HG03460 (cell line): ENCODE data around the gene DTHD1.

Experiments used
- ATAC-seq: cut with Tn5 transposase; IDR thresholded peaks from one replicate; pipeline ENCODE4 v1.9.1; 2021; ENCODE audit not compliant: unreplicated experiment

The DTHD1 gene

DNA sequence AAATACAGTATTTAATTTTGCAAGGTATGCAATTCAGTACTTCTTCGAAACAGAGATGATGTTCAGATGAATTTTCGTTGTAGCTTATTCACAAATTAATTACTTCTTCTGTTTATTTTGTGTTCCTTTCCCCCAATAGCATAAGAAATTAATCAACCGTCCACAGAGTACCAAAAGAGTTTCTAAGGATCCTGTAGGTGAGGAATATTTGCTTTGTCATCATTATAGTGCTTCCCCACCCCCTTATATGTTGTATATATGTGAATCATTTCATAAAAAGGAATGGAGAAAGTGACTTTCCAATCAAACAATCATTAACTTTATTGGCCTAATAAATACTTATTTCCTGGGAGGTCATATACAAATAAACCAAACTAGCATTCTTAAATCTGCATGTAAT, 57.6 kb downstream of the DTHD1 start:
- ATAC-seq, result no peak

DNA sequence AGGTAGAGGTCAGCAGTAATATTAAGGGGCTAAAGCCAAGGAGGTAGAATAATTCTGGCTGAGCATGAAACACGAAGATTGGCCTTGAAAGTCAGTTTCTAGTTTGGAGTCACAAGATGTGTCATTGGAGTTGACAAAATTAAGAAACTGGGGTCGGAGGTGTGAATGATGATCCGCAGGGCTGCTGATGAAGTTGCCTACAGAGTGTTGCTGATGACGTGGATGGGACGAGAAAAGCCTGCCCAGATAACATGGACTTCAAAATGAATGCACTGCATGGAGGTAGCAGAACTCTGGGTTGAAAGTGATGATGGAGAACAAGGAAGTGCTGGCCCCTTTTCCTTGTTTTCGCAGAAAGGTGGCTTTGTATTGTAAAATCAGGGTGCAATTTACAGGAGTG, 60.5 kb downstream of the DTHD1 start:
- no peak for ATAC-seq

DNA sequence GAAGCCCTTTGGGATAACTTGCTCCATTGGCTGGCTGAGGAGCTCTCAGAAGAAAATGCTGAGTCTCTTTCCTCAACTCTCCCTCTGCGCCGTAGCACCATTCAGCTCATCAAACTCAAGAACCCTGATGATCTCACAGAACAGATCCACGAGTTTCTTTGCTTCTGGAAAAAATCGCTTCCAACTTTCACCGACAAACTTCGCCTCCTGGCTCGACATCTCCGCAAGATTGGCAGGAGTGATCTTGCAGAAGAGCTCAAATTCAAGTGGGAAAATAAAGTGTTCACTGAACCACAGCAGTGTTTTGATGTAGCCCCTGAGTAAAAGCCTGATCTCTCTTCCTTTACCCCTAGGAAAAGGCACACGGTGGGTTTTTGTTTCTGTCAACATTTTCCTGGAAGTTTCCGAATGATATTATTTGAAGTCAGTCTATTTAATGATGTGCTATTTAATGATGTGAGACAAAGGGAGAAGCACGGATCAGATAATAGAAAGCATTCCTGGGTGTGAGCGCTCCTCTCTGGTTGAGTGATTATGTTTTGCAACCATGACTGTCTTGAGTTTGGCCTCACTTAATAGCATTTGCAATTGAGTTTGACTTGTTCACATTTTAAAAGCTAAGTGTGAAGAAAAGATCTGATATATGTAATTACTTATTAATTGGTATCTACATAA, 62.2 kb downstream of the DTHD1 start:
- no peak for ATAC-seq

DNA sequence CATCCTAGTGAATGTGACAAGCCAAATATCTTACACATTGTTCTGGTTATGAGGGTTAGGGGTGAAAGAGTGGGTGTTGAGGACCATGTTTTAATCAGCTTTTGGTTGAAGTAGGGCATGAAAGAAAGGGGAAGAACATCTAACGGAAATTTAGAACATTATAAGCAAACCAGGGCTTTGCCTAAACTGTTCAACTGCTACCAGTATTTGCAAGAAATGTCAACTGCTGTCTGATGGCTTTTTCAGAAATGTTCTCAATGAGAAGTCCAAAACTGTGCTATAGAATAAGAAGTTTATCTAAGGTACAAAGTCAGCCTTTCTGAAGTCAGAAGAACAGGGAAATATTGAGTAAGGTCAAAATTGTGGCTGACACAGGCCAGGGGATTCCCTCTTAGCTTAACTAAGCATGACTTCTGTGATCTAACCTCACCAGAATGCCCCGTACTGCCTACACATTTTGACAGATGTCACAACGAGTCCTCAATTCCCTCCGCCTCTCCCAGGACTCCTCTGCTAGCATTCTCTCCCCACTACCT, 67.1 kb downstream of the DTHD1 start:
- peak; percentile 96 for ATAC-seq

DNA sequence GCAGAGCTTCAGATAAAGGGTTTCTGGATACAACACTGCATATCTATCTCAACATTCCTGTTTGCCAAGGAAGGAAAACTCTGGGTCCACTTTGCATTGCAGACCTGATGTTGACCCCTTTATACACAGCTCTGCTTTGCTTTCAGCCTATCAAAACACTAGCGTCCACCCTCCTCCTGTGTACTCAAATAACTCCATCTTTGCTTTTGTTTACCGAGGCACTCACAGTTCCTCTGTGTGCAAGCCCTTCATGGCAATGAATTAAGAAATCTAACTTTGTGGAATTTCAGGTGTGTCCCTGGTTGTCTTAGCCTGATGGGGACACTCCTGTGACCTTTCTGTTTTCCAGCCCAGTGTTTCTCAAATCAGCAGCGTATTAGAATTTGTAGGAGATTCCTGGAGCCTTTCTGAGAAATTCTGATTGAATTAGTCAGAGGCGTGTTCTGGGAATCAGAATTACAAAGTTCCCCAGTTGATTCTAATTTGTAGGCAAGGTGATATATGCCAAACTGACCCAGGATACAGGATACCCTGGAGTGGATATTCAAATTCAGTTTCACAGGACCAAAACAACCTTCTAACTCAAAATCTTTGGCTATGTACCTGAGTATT, 68.6 kb downstream of the DTHD1 start:
- ATAC-seq, result no peak

DNA sequence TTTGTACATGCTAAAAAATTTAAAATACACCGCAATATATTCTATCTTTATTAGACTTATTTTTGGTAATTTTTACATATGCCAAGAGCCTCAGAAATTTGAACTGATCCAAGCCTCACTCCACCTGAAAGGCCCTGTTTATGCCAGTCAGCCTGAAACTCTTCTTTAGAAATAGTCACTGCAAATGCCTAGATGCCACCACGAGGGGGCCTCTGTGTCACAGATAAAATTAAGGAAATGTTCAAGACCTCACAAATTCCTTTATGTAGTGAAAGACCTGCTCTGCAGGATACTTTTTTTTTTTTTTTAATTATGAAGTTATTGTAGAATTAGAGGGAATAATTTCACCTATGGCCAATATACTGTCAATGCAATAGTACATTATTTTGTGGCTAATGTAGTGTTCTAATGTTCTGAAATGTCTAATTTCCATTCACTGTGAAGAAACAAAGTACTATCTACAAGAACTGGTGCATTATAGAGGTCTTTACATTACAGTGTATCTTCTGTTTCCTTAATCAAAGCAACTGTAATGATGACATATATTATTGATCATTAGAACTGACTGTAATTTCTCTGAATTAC, 69.8 kb downstream of the DTHD1 start:
- peak; percentile 47 for ATAC-seq

DNA sequence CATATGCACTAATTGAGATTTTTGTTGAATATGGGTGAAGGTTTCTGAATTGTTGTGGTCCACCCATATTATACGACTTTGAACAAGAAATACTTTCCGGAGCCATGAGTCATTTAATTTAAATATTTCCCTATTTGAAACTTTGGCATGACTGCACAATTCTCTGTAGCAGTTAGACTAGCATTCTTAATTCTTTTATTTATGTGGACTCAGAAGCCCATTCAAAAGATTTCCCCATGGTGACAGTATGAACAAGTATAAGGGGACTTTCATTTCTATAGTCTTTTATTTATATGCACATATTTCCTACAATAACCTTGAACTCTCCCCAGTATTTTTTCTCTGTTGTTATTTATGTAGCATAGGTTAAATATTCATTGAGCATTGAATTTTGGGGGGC, 72.6 kb downstream of the DTHD1 start:
- ATAC-seq, result no peak

GRCh38 chr4:36358173-36358572, 76.8 kb downstream of the DTHD1 start:
- ATAC-seq, result no peak

DNA sequence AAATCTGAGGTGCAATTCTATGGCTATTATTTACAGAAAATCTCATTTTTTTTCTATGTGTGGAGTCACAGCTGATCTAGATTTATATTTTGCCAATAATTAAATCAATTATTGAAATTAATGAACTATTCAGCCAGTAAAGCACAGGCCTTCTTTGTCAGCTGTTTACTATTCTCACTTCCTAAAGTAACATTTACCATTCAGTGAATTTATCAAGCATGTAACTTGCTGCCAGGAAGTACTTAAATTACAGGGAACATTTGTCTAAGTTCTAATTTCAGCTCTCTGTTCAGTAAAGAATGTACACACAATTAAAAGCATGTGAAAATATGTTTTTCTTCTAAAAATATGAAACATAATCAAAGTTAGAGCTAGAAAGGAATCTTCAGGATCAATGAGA, 79.3 kb downstream of the DTHD1 start:
- no peak for ATAC-seq

GRCh38 chr4:36363024-36363423, 81.6 kb downstream of the DTHD1 start:
- no peak for ATAC-seq

DNA sequence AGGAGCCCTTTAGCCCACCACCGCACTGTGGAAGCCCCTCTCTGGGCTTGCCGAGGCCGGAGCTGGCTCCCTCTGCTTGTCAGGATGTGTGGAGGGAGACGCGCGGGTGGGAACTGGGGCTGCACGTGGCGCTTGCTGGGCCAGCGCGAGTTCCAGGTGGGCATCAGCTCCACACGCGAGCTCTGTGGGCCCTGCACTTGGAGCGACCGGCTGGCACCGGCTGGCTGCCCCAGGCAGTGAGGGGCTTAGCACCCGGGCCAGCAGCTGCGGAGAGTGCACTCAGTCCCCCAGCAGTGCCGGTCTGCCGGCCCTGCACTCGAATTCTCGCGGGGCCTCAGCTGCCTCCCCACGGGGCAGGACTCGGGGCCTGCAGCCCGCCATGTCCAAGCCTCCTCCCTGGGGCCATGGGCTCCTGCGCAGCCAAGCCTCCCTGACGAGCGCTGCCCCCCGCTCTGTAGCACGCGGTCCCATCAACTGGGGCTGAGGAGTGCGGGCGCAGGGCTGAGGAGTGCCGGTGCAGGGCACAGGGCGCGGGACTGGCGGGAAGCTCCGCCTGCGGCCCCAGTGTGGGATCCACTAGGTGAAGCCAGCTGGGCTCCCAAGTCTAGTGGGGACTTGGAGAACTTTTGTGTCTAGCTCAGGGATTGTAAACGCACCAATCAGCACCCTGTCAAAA, 93.6 kb downstream of the DTHD1 start:
- ATAC-seq, result no peak

GRCh38 chr4:36385951-36386571, 104.6 kb downstream of the DTHD1 start:
- ATAC-seq, result peak; percentile 89

GRCh38 chr4:36386691-36387090, 105.3 kb downstream of the DTHD1 start:
- ATAC-seq, result no peak

DNA sequence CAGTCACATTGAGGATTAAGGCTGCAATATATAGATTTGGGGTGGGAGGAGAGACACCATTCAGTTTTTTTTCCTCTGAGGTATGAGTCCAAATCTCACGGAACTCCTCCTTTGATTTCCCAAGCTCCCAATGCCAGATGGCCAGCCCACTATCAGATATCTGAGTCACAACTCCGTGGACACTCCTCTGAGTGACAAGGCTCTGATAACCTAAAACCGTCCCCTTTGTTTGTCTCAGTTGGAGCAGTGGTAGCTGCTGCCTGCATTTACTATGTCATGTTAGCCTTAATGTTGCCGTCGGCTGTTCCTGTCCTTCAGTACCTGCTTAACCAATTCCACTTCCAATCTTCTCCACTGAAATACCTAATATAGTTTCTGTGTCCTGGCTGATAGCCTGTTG, 107.3 kb downstream of the DTHD1 start:
- no peak for ATAC-seq

- no peak for ATAC-seq
These were observed 110.0 kb downstream of the DTHD1 start for GRCh38 chr4:36391411-36391810.

- ATAC-seq, result no peak
These were observed 110.6 kb downstream of the DTHD1 start for GRCh38 chr4:36392024-36392423.

DNA sequence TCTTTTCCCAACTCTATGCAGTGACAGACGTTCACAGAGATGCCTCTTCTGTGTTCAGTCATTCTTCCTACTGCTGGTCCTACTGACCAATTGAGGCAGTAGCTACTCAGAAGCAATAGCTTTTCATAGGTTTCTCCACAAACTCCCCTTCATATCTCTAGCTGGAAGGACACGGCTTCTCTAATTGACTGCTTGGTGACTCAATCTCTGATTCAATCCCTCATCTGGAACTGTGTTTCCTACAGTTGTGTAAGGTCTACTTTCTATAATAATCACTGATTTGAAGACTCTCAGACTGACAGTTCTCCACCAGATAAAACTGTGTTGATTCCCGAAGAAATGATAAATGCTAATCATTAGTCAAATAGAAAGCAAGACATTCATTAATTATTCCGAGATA, 111.5 kb downstream of the DTHD1 start:
- no peak for ATAC-seq
